Endothelial cell of umbilical vein (primary cell): Measurements from ENCODE around the gene EDN2. TPM values are rescaled to one million over a fixed set of nuclear protein-coding genes. Genes with fewer than 3 reads are reported as not detected.

Source experiments
- BruUV-seq: library from RNA; stranded (reverse); fragments of 400-500 nt; replicated peaks from 2 replicates; lab custom pipeline; 2021; lab: Mats Ljungman, UMichigan
- CTCF ChIA-PET: fragments of 300-600, 350-600 bp; sonication (Branson Sonifier 250); formaldehyde crosslinking; loops from one replicate; lab custom pipeline; 2021; ENCODE audit warnings: antibody characterized with exemption, inconsistent platforms; lab: Charles Lee
- POLR2A ChIA-PET: fragments of 300-600, 350-600 bp; sonication (Branson Sonifier 250); formaldehyde crosslinking; loops from one replicate; lab custom pipeline; 2021; ENCODE audit warnings: antibody characterized with exemption, inconsistent platforms; lab: Charles Lee
- DNase-seq: peaks from one replicate; pipeline ENCODE4 v3.0.0-alpha.2; 2011; ENCODE audit warnings: low read depth, low spot score
- FAIRE-seq: peaks from 2 replicates; lab custom pipeline; 2011; peaks lifted over from hg19 to GRCh38; lab: Jason Lieb, UNC
- H2AFZ ChIP-seq: 2 replicates; pipeline ENCODE4 v1.6.0; 2012; ENCODE audit warnings: low read depth, low read length, control low read depth, inconsistent platforms
- H3K27ac ChIP-seq: 2 replicates; pipeline ENCODE4 v1.5.1; 2011; ENCODE audit warnings: low read depth, mild to moderate bottlenecking, control low read depth, low read length, moderate library complexity; ENCODE audit not compliant: insufficient read depth
- H3K27me3 ChIP-seq, 2 experiments: 2 replicates each; pipeline versions ENCODE4 v1.6.0 to v1.6.1; 2011; ENCODE audit warnings: low read length in 2 of 2, mixed read lengths in 1 of 2; ENCODE audit not compliant: control insufficient read depth in 2 of 2, insufficient read depth in 2 of 2
- H3K36me3 ChIP-seq, 2 experiments: 2 replicates in 1 of 2; 3 replicates in 1 of 2; pipeline ENCODE4 v1.5.1; 2011; ENCODE audit warnings: low read length in 2 of 2, mild to moderate bottlenecking in 1 of 2, moderate library complexity in 1 of 2; ENCODE audit not compliant: control insufficient read depth in 2 of 2, insufficient read depth in 2 of 2; ENCODE audit errors: extremely low read depth in 1 of 2
- H3K4me1 ChIP-seq: 3 replicates; pipeline ENCODE4 v1.5.1; 2011; ENCODE audit warnings: mild to moderate bottlenecking, low read length; ENCODE audit not compliant: control insufficient read depth, insufficient read depth; ENCODE audit errors: extremely low read depth
- H3K4me2 ChIP-seq: 2 replicates; pipeline ENCODE4 v1.6.1; 2011; ENCODE audit warnings: low read length, control low read depth, mixed read lengths; ENCODE audit not compliant: insufficient read depth
- H3K4me3 ChIP-seq, 3 experiments: fragments of 200-600 bp in 1 of 3; sonication (generic), shearing (Covaris generic) in 1 of 3; replicated peaks in 1 of 3; 2 replicates each; pipeline ENCODE4 v1.5.1; 2011 to 2016; ENCODE audit warnings: control low read depth in 3 of 3, low read length in 3 of 3, mild to moderate bottlenecking in 2 of 3, inconsistent platforms in 1 of 3, low read depth in 1 of 3, moderate library complexity in 1 of 3; ENCODE audit not compliant: insufficient read depth in 1 of 3
- H3K79me2 ChIP-seq: 2 replicates; pipeline ENCODE4 v1.6.0; 2012; ENCODE audit warnings: low read length, inconsistent platforms; ENCODE audit not compliant: control insufficient read depth, insufficient read depth
- H3K9ac ChIP-seq: replicated peaks from 2 replicates; pipeline ENCODE3; 2011; ENCODE audit warnings: low read length, control low read depth; ENCODE audit not compliant: insufficient read depth; ENCODE audit errors: extremely low read depth
- H3K9me1 ChIP-seq: replicated peaks from 3 replicates; pipeline ENCODE4 v1.6.0; 2011; ENCODE audit warnings: mild to moderate bottlenecking, low read length; ENCODE audit not compliant: control insufficient read depth, insufficient read depth; ENCODE audit errors: extremely low read depth
- H3K9me3 ChIP-seq: replicated peaks from 2 replicates; pipeline ENCODE4 v1.5.1; 2012; ENCODE audit warnings: low read length, inconsistent platforms; ENCODE audit not compliant: control insufficient read depth, insufficient read depth
- H4K20me1 ChIP-seq: replicated peaks from 2 replicates; pipeline ENCODE3; 2011; ENCODE audit warnings: mild to moderate bottlenecking, low read length; ENCODE audit not compliant: control insufficient read depth, insufficient read depth; ENCODE audit errors: extremely low read depth
- CTCF ChIP-seq, 2 donors: IDR thresholded peaks; 1 replicate in 1 of 2; 2 replicates in 1 of 2; pipeline ENCODE4 v1.5.1; 2011; ENCODE audit warnings: low read length in 2 of 2, mild to moderate bottlenecking in 2 of 2, moderate library complexity in 2 of 2, control low read depth in 1 of 2, inconsistent platforms in 1 of 2, low read depth in 1 of 2; ENCODE audit not compliant: insufficient read depth in 1 of 2; ENCODE audit errors: extremely low read depth in 1 of 2
- EZH2 ChIP-seq: IDR thresholded peaks from 2 replicates; pipeline ENCODE4 v1.6.1; 2012; ENCODE audit warnings: borderline replicate concordance, low read depth, mild to moderate bottlenecking, moderate library complexity, low read length, inconsistent platforms; ENCODE audit not compliant: severe bottlenecking
- FOS ChIP-seq: IDR thresholded peaks from 2 replicates; pipeline ENCODE4 v1.6.1; 2011; ENCODE audit warnings: mild to moderate bottlenecking, low read length, moderate library complexity, borderline replicate concordance; ENCODE audit not compliant: insufficient read depth
- GATA2 ChIP-seq: IDR thresholded peaks from 2 replicates; pipeline ENCODE4 v1.7.0; 2011; ENCODE audit warnings: low read depth, mild to moderate bottlenecking, moderate library complexity, mixed read lengths, low read length; ENCODE audit not compliant: insufficient read length, insufficient read depth
- JUN ChIP-seq: IDR thresholded peaks from 2 replicates; pipeline ENCODE4 v1.6.1; 2011; ENCODE audit warnings: borderline replicate concordance, low read depth; ENCODE audit not compliant: insufficient read length, insufficient read depth
- MAX ChIP-seq: IDR thresholded peaks from 2 replicates; pipeline ENCODE4 v1.6.1; 2011; ENCODE audit not compliant: insufficient read depth, insufficient read length
- MYC ChIP-seq: IDR thresholded peaks from one replicate; pipeline ENCODE4 v1.6.1; 2011; ENCODE audit warnings: mild to moderate bottlenecking, low read depth, low read length
- POLR2A ChIP-seq: IDR thresholded peaks from 2 replicates; pipeline ENCODE4 v1.6.1; 2012; ENCODE audit warnings: low read depth, mild to moderate bottlenecking, control low read depth, low read length
- POLR2AphosphoS5 ChIP-seq: IDR thresholded peaks from 2 replicates; pipeline ENCODE4 v1.6.1; 2012; ENCODE audit warnings: low read depth, mild to moderate bottlenecking, control low read depth, low read length, moderate library complexity; ENCODE audit not compliant: insufficient read depth
- dilution Hi-C: fragments of 300-500 bp; cut with MboI; formaldehyde crosslinking; loops from one replicate; pipeline ENCODE4 v1.15.0; 2019; ENCODE audit warnings: low sequenced_read_pairs; ENCODE audit not compliant: extremely low pct_ligation_motif_present
- intact Hi-C: fragments of 100-400 bp; cut with micrococcal nuclease; formaldehyde crosslinking; loops from one replicate; pipeline ENCODE4 v1.10.0; 2022
- polyA plus RNA-seq, 4 experiments: library from polyadenylated mRNA; depleted of rRNA in 3 of 4; stranded (reverse) in 3 of 4; unstranded in 1 of 4; fragments of >200 nt; gene quantifications; 2 replicates each; pipeline versions ENCODE4 v1.2.1 to v1.2.3, GENCODE V29; 2011 to 2012; ENCODE audit warnings: missing spikeins in 1 of 4
- total RNA-seq: library from RNA; stranded (reverse); gene quantifications from 2 replicates; pipeline ENCODE4 v1.2.3, GENCODE V29; 2021

EDN2 gene
- total and polyA plus RNA-seq, 2 donors (not counting 3 experiments of a cell fraction or from before 2014, with no cell fraction given) = not detected

DNA sequence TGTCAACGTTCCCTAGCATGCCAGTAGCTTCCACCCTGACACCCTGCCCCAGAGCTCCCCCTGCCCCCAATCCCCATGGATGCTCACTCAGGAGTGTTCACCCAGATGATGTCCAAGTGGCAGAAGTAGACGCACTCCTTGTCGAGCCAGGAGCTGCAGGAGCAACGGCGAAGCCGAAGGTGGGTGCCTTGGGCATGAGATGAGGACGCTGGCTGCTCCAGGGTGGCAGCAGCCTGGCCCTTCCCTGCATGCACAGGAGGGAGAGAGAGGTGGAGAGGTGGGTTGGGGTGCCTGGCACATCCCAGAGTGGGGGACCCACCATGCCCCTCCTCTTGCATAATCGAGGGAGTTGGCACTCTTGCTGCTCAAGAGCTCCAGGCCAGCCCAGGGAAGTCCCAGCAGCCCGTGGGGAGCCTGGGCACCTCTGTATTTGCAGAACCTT, 502 bp downstream of the EDN2 start:
- Histone ChIP-seq H3K79me2 (no peaks in the 10 kb centered on the region), H3K4me2 (no peak overlapping the region), H3K9me3 (no peaks in the 10 kb centered on the region), H3K27me3 (peaks cover 0 to 2% of the 10 kb centered on the region in 2 experiments), H3K9me1 (no peaks in the 10 kb centered on the region), H4K20me1 (no peaks in the 10 kb centered on the region), H3K4me1 (peaks cover 17% of the 10 kb centered on the region), H3K4me3 (no peak overlapping the region), H3K36me3 (no peaks in the 10 kb centered on the region), H3K27ac (no peak overlapping the region), H3K9ac (no peak overlapping the region), H2AFZ (no peak overlapping the region)
- no TSS peak for BruUV-seq
- DNase-seq (no peak), FAIRE-seq (no peak)
- ChIA-PET POLR2A (no interaction called here), CTCF (interaction anchor here (0.8 to 2.4 kb wide), 6 partner anchors 8 to 65 kb away, joined by 3 to 13 read pairs (median 4); no protein-coding TSS in a partner anchor)
- dilution Hi-C loops (no loop called here), intact Hi-C loops (no loop called here)
- TF ChIP-seq MYC = no peak
- no peak for TF ChIP-seq JUN
- TF ChIP-seq EZH2 = no peak
- TF ChIP-seq MAX = no peak
- TF ChIP-seq POLR2AphosphoS5 = no peak
- TF ChIP-seq GATA2 = no peak
- no peak for TF ChIP-seq CTCF (IDR thresholded peaks at IDR 0.05; ENCODE audit: extremely low read depth in 1 of 2, insufficient read depth in 1 of 2, low read depth in 1 of 2, low read length in 2 of 2)
- no peak for TF ChIP-seq FOS
- no peak for TF ChIP-seq POLR2A
